K562 treated with DMSO at 1 percent for 4 hours (cell line): ENCODE results near the gene SEC16A. TPM values are rescaled to one million over a fixed set of nuclear protein-coding genes. Genes with fewer than 3 reads are reported as not detected.

Source experiments
- total RNA-seq: library from RNA; unstranded; fragments of 300-600 nt; gene quantifications from 2 replicates; pipeline ENCODE4 v1.2.3, GENCODE V29; 2022; ENCODE audit not compliant: insufficient read depth

Gene SEC16A, protein sequence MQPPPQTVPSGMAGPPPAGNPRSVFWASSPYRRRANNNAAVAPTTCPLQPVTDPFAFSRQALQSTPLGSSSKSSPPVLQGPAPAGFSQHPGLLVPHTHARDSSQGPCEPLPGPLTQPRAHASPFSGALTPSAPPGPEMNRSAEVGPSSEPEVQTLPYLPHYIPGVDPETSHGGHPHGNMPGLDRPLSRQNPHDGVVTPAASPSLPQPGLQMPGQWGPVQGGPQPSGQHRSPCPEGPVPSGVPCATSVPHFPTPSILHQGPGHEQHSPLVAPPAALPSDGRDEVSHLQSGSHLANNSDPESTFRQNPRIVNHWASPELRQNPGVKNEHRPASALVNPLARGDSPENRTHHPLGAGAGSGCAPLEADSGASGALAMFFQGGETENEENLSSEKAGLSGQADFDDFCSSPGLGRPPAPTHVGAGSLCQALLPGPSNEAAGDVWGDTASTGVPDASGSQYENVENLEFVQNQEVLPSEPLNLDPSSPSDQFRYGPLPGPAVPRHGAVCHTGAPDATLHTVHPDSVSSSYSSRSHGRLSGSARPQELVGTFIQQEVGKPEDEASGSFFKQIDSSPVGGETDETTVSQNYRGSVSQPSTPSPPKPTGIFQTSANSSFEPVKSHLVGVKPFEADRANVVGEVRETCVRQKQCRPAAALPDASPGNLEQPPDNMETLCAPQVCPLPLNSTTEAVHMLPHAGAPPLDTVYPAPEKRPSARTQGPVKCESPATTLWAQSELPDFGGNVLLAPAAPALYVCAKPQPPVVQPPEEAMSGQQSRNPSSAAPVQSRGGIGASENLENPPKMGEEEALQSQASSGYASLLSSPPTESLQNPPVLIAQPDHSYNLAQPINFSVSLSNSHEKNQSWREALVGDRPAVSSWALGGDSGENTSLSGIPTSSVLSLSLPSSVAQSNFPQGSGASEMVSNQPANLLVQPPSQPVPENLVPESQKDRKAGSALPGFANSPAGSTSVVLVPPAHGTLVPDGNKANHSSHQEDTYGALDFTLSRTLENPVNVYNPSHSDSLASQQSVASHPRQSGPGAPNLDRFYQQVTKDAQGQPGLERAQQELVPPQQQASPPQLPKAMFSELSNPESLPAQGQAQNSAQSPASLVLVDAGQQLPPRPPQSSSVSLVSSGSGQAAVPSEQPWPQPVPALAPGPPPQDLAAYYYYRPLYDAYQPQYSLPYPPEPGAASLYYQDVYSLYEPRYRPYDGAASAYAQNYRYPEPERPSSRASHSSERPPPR (N-terminal part only)
- total RNA-seq, result 47.5 and 60.7 TPM in 2 replicates

DNA sequence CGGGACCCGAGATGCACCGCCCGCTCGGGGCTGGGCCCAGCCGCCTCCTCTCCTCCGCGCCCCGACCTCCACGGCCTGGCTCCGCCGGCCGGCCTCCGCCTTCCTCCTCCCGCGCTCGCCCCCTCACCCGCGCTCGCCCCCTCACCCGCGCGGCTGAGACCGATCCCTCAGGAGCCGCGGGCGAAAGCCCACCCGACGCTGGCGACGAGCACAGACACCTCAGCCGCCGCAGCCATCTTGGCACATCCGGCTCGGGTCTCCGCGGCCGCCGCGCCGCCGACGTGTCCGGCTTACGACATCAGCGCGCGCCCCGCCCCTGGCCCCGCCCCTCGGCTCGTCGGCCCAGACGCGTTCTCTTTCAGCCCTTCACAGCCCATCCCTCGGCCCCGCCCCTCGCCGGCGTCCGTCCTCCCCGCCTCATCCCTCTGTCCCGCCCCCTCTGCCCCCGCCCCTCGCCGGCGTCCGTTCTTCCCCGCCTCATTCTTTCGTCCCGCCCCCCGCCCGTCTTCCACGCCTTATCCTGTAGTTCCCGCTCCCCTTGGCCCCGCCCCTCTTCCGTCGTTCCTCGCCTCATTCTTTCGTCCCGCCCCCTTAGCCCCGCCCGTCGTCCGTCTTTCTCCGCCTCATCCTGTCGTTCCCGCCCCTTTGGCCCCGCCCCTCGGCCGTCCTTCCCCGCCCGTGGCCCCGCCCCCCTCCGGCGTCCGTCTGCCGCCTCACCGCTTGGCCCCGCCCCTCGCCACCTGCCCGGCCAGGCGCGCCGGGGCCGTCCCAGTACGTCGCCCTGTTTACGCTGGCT is at the start of gene SEC16A:
SEC16A (minus strand) TSS at position 248 of the 796 bp plus-strand sequence. CDS start 5,425 bp downstream, outside the sequence.

DNA sequence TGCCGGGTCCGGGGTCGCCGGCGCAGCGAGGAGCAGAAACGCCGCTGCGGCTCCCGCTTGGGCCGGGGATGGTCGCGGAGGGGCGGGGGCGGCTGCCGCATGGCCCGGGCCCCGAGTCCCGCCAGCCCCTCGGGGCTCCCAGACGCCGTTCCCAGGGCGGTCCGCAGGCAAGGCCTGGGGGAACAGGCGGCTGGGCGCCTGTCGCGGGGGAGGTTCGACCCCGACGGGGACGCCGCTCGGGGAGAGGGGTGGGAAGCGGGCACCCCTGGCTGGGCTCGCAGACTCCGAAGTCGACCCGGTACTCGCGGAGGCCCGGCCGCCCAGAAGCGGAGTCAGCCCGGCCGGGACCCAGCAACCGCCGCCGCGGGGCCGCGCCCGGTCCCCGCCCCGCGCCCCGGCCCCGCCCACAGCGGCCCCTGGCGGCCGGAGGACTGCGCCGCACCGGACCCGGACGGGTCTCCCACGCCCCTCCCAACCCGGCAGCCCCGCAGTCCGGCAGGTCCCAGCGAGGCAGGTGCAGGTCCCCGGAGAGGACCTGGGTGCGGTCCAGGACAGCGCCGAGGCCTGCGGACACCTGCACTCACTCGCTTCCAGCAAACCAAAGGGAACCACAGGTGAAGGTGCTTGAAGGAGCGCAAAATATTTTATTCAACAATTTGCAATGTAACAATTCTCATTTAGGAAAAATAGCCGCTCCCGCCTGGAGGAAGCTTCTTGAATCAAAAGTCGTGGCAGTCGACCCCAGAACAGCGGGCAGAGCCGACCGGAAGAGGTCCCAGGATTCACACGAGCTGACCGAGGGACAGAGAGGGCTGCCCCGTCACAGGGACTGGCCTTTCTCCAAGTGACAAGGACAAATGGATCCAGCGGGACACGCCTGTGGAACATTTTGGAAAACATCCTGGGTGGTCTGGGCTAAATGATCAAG is 43.1 kb downstream of the SEC16A start, which contains the start of gene INPP5E:
INPP5E (minus strand) TSS at position 365 of the 928 bp plus-strand sequence. CDS start 426 bp downstream, outside the sequence.

DNA sequence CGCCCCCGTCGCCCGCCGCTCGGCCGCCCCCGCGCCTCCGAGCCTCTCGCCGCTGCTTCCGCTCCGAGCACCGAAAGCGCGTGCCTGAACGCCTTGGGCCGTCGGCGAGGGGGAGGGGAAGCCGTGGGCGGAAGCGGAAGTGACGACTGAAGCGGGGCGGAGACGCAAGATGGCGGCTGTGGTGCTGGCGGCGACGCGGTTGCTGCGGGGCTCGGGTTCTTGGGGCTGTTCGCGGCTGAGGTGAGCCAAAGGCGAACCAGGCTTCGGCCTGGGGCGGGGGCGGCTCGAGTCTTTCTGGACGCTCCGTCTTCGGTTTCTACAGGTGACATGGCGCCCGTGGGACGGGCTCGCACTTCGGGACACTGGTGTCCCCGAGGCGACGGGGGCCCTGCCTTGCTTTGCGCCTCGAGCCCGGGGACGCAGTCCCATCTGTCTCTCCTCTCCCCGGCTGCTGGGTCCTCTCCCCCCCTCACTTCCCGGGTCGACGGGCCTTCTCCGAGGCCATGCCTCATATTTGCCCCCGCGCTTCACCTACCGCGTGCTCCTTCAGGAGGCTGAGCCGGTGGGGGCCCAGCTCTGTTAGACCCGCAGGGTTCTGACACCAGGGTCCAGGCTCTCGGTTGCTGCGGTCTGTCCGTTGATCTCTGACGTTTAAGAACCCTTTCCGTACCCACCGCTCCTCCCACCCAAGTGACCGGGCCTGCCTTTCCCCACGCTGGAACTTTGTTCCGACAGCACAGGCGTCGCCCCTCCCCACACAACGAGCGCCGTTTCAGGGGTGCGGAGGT is 72.1 kb downstream of the SEC16A start, which contains the start of the genes ENTR1 and PMPCA:
ENTR1 (minus strand) TSS at position 115 of the 788 bp plus-strand sequence. CDS start 217 bp downstream, outside the sequence.
PMPCA (plus strand) TSS at position 159 of the 788 bp plus-strand sequence; CDS start at position 170, 11 bp downstream.

DNA sequence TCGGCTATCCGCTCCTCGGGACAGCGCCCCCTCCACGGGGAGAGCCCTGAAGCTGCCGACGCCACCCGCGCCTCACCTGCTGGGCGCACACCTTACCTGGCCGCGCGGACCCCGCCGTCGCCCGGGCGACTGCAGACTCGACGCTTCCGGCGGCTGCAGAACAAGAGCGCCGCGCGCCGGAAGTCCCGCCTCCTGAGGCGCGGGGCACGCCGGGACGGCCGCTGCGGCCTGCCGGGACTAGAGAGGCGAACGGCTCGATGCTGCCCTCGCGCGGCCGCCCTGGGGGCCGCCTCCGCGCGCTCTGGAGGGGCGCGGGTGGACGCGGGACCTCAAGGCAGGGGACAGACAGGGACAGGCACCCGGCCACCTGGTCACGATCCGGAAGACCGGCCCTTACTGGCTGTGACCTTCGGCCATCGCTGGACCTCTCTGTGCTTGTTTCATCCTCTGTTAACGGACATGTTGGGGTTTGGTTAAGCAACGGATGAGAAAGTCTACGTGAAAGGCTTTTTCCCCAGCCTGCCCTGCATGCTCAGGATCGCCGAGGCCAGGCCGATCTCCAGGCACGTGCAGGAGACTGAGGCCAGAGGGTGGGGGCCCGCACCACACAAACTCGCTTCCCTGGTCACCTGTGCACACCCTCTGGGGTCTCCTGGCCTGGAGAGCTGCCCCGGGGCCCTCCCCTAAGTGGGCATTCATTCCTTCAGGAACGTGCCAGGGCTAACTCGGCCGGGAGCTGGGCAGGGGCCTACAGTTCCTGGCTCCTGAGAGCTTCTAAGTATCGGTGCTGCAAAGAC is 82.6 kb downstream of the SEC16A start, which contains the start of gene SNAPC4:
SNAPC4 (minus strand) TSS at position 133 of the 797 bp plus-strand sequence. CDS start 1,742 bp downstream, outside the sequence.

Other genes starting within 250 kb of the SEC16A start
- gene QSOX2, start 237.2 kb downstream of the SEC16A start, total RNA-seq, result 20.5 and 22.8 TPM in 2 replicates
- gene CCDC187, start 178.9 kb downstream of the SEC16A start, total RNA-seq, result not detected in 2 replicates
- gene GPSM1, start 155.5 kb downstream of the SEC16A start, total RNA-seq, result 13.6 and 15.5 TPM in 2 replicates
- 17.5 and 29.7 TPM in 2 replicates for gene DNLZ, start 119.3 kb downstream of the SEC16A start, total RNA-seq
- 12.7 and 14.8 TPM in 2 replicates for gene CARD9, start 109.4 kb downstream of the SEC16A start, total RNA-seq
- gene SNAPC4, start 82.9 kb downstream of the SEC16A start, total RNA-seq, result 6.6 and 8.4 TPM in 2 replicates
- 38.2 and 42.3 TPM in 2 replicates for gene ENTR1, start 72.4 kb downstream of the SEC16A start, total RNA-seq
- 56.2 and 60.7 TPM in 2 replicates for gene PMPCA, start 72.4 kb downstream of the SEC16A start, total RNA-seq
- gene INPP5E, start 43.2 kb downstream of the SEC16A start, total RNA-seq, result 8.4 and 10.0 TPM in 2 replicates
- gene NOTCH1, start 63.0 kb upstream of the SEC16A start, total RNA-seq, result 14.8 and 20.5 TPM in 2 replicates
- 61.4 and 63.1 TPM in 2 replicates for gene EGFL7, start 179.9 kb upstream of the SEC16A start, total RNA-seq
- 65.7 and 76.1 TPM in 2 replicates for gene AGPAT2, start 204.4 kb upstream of the SEC16A start, total RNA-seq
- gene DIPK1B, start 229.5 kb upstream of the SEC16A start, total RNA-seq, result 17.3 and 25.7 TPM in 2 replicates